Transverse colon (tissue), 4 donors: Measurements from ENCODE around the gene APCDD1. TPM values are rescaled to one million over a fixed set of nuclear protein-coding genes. Genes with fewer than 3 reads are reported as not detected.

ENCODE experiments used
- DNase-seq: peaks from one replicate; pipeline ENCODE4 v3.0.0-alpha.2; 2019
- H3K27ac ChIP-seq, 4 donors: fragments of 200-600 bp; sonication (generic); 2 replicates each; pipeline ENCODE4 v1.5.1; 2016 to 2018; ENCODE audit warnings: inconsistent platforms in 4 of 4
- H3K27me3 ChIP-seq: fragments of 200-600 bp; sonication (generic); 2 replicates; pipeline ENCODE4 v1.5.1; 2017; ENCODE audit warnings: inconsistent platforms
- H3K36me3 ChIP-seq, 4 donors: fragments of 200-600 bp; sonication (generic); 2 replicates each; pipeline ENCODE4 v1.5.1; 2017 to 2019; ENCODE audit warnings: inconsistent platforms in 4 of 4
- H3K4me1 ChIP-seq, 4 donors: fragments of 200-600 bp; sonication (generic); 2 replicates each; pipeline ENCODE4 v1.5.1; 2017 to 2020; ENCODE audit warnings: inconsistent platforms in 4 of 4
- H3K4me3 ChIP-seq, 4 donors: fragments of 200-600 bp; sonication (generic); 1 replicate in 1 of 4; 2 replicates in 3 of 4; pipeline versions ENCODE4 v1.5.1 to v1.6.1; 2017 to 2019; ENCODE audit warnings: inconsistent platforms in 4 of 4
- H3K9me3 ChIP-seq, 2 donors: fragments of 200-600 bp; sonication (generic); 2 replicates each; pipeline ENCODE4 v1.5.1; 2017 to 2019; ENCODE audit warnings: inconsistent platforms in 2 of 2
- EP300 ChIP-seq: sonication (generic); formaldehyde crosslinking; IDR thresholded peaks from one replicate; pipeline ENCODE4 v1.6.1; 2017; ENCODE audit warnings: antibody characterized with exemption, low read depth
- POLR2A ChIP-seq: fragments of 450-650 bp; IDR thresholded peaks from one replicate; pipeline ENCODE4 v1.6.1; 2016; ENCODE audit warnings: antibody characterized with exemption, mild to moderate bottlenecking, moderate library complexity
- POLR2AphosphoS5 ChIP-seq, 3 donors: sonication (generic); formaldehyde crosslinking; IDR thresholded peaks; one replicate each; pipeline ENCODE4 v1.6.1; 2016; ENCODE audit warnings: antibody characterized with exemption in 3 of 3
- WGBS, 2 donors: methylation state at CpG; one replicate each; pipeline ENCODE4 v1.1.5; 2018; ENCODE audit warnings: low coverage in 1 of 2; 5-methylcytosine and 5-hydroxymethylcytosine counted together
- in situ Hi-C, 4 donors: fragments of 200-750 bp; cut with MboI; loops; one replicate each; pipeline versions ENCODE4 v1.15.0 to v1.15.1; 2017; ENCODE audit warnings: low sequenced_read_pairs in 3 of 4, low pct_ligation_motif_present in 1 of 4, low pct_unique_long_range_greater_than_20kb in 1 of 4
- intact Hi-C: fragments of 100-400 bp; cut with DNase I; formaldehyde crosslinking; loops from one replicate; pipeline ENCODE4 v1.15.1; 2023; ENCODE audit warnings: low total_unique reads
- total RNA-seq, 4 donors: library from RNA; depleted of rRNA; stranded (reverse); fragments of >200 nt; gene quantifications; one replicate each; pipeline ENCODE4 v1.1.0, GENCODE V29; 2016
- TF ChIP-seq, protein P1 (sequence below), 5 experiments: fragments of 200-600 bp in 3 of 5; fragments of 450-650 bp in 2 of 5; sonication (generic) in 3 of 5; IDR thresholded peaks; 1 replicate in 2 of 5; 2 replicates in 3 of 5; pipeline ENCODE4 v1.5.1; 2016 to 2017; ENCODE audit warnings: antibody characterized with exemption in 5 of 5, inconsistent platforms in 3 of 5, mild to moderate bottlenecking in 2 of 5, moderate library complexity in 1 of 5

APCDD1 gene
- total RNA-seq, 4 donors from 2014 or later: 2.6 to 10.8 (median 8.3) TPM

DNA sequence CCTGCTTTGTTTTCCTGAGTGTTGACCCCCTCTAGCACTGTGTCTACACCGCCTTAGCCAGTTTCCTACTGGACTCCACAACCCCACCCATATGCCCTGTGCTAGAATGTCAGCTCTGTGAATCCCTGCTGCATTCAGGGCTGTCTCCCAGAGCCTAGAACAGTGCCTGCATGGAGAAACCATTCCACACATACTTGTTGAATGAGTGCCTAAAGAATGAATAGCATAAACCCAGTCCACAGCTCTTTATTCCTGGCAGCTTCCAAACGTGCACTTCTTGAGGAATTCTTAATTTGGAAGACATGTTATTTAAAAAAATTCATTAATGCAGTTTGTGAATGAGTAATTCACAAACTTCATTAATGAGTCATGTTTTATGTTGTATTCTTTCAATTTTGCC lies 64.9 kb downstream of the APCDD1 start:
- Histone ChIP-seq H3K4me3 (no peak overlapping the region), H3K4me1 (peaks cover 0 to 21% (median 6%) of the 10 kb centered on the region in 4 donors), H3K27me3 (no peaks in the 10 kb centered on the region), H3K9me3 (no peaks in the 10 kb centered on the region), H3K36me3 (no peaks in the 10 kb centered on the region), H3K27ac (peak overlapping the region; percentile 26 to 65 (median 42))
- intact Hi-C loops: no loop called here
- WGBS, 2 donors: 60 to 82% methylated on average over 1 to 2 of the region's 2 CpGs
- no peak for DNase-seq
- in situ Hi-C loops: loop anchor here in 3 of 4 donors (10.0 to 25.0 kb wide), 2 partner anchors 107 to 545 kb away; no protein-coding TSS in a partner anchor
- no peak for TF ChIP-seq POLR2AphosphoS5 (IDR thresholded peaks at IDR 0.05)
- TF ChIP-seq, protein P1, sequence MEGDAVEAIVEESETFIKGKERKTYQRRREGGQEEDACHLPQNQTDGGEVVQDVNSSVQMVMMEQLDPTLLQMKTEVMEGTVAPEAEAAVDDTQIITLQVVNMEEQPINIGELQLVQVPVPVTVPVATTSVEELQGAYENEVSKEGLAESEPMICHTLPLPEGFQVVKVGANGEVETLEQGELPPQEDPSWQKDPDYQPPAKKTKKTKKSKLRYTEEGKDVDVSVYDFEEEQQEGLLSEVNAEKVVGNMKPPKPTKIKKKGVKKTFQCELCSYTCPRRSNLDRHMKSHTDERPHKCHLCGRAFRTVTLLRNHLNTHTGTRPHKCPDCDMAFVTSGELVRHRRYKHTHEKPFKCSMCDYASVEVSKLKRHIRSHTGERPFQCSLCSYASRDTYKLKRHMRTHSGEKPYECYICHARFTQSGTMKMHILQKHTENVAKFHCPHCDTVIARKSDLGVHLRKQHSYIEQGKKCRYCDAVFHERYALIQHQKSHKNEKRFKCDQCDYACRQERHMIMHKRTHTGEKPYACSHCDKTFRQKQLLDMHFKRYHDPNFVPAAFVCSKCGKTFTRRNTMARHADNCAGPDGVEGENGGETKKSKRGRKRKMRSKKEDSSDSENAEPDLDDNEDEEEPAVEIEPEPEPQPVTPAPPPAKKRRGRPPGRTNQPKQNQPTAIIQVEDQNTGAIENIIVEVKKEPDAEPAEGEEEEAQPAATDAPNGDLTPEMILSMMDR (IDR thresholded peaks at IDR 0.05): no peak
- TF ChIP-seq EP300: no peak
- TF ChIP-seq POLR2A: no peak

DNA sequence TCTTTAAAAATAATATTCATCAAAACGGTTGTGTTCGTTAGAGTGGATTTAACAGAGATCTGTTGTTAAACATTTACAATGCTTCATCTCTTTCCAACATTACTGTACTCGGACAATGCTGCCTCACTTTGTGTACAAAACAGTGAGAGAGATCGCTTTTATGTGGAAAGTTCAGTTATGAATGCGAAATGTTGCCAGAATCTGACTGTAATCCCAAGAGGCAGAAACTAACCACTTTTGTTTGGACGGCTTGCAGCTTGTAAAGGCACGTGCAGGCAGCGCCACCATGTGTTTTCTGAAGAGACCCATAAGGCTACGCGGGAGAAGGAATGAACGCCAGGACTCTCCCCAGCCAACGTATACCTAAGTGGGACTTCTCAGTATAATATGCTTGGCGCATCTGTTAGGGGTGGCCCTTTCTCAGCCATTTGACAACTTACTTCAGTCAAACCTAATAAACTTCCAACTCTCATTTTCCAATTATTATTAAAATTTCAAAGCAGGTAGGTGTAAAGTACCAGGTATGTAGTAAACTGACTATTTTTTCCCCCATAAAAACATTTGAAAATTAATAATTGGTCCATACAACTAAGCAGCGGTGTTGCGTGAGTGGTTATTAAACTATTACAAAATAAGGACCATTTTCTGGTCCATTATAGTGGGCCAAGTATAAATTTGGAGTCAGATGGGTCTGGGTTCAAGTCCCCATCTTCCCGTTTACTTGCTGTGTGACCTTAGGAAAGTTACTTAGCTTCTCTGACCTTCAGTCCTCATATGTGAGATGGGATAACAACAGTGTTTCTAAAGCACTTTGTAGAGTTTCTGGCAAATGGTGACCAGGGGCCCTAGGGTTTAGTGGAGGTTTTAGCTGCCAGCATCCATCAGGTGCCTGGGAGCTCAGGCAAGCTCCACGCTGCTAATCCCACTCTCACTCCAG lies 65.8 kb downstream of the APCDD1 start:
- no peak overlapping the region for H3K4me3 ChIP-seq
- peak overlapping the region in 3 of 4 donors; percentile 10 to 65 (median 26) for H3K27ac ChIP-seq
- peak; percentile 84 for DNase-seq
- intact Hi-C loops (loop anchor here (5.0 kb wide), 1 partner anchor 548 kb away; no protein-coding TSS in a partner anchor), in situ Hi-C loops (loop anchor here (5.0 to 25.0 kb wide), 3 partner anchors 108 to 548 kb away; no protein-coding TSS in a partner anchor)
- H3K36me3 ChIP-seq: no peaks in the 10 kb centered on the region
- no peaks in the 10 kb centered on the region for H3K27me3 ChIP-seq
- H3K4me1 ChIP-seq: peaks cover 0 to 28% (median 9%) of the 10 kb centered on the region in 4 donors
- TF ChIP-seq POLR2A: no peak
- TF ChIP-seq, protein P1 (IDR thresholded peaks at IDR 0.05): peak; percentile 62 to 77 (median 67)
- WGBS, 2 donors: 23% methylated on average over 9 to 17 of the region's 17 CpGs
- no peaks in the 10 kb centered on the region for H3K9me3 ChIP-seq

GRCh38 chr18:10521566-10521965 lies 67.1 kb downstream of the APCDD1 start:
- Histone ChIP-seq H3K27ac (no peak overlapping the region), H3K36me3 (no peaks in the 10 kb centered on the region), H3K9me3 (no peaks in the 10 kb centered on the region), H3K4me3 (no peak overlapping the region), H3K4me1 (peaks cover 0 to 28% (median 11%) of the 10 kb centered on the region in 4 donors), H3K27me3 (no peaks in the 10 kb centered on the region)
- WGBS, 2 donors: 86 to 94% methylated on average over 6 to 8 of the region's 8 CpGs
- TF ChIP-seq POLR2A: no peak
- TF ChIP-seq, protein P1 (IDR thresholded peaks at IDR 0.05): no peak
- no peak for TF ChIP-seq POLR2AphosphoS5 (IDR thresholded peaks at IDR 0.05)
- TF ChIP-seq EP300: no peak
- intact Hi-C loops: loop anchor here (5.0 kb wide), 1 partner anchor 549 kb away; no protein-coding TSS in a partner anchor
- in situ Hi-C loops: loop anchor here in 2 of 4 donors (5.0 to 25.0 kb wide), 2 partner anchors 109 to 549 kb away; no protein-coding TSS in a partner anchor
- no peak for DNase-seq

GRCh38 chr18:10522574-10522973 lies 68.1 kb downstream of the APCDD1 start:
- H3K4me1 ChIP-seq: peaks cover 0 to 38% (median 18%) of the 10 kb centered on the region in 4 donors
- no peak overlapping the region for H3K4me3 ChIP-seq
- intact Hi-C loops: loop anchor here (5.0 kb wide), 1 partner anchor 550 kb away; no protein-coding TSS in a partner anchor
- H3K9me3 ChIP-seq: no peaks in the 10 kb centered on the region
- no peak for DNase-seq
- no peak overlapping the region for H3K27ac ChIP-seq
- TF ChIP-seq, protein P1 (IDR thresholded peaks at IDR 0.05): no peak
- TF ChIP-seq POLR2A (no peak), POLR2AphosphoS5 (IDR thresholded peaks at IDR 0.05) (no peak), EP300 (no peak)
- H3K27me3 ChIP-seq: no peaks in the 10 kb centered on the region
- WGBS, 2 donors: 80 to 88% methylated on average over 1 to 2 of the region's 2 CpGs
- in situ Hi-C loops: loop anchor here in 2 of 4 donors (5.0 to 25.0 kb wide), 2 partner anchors 110 to 550 kb away; no protein-coding TSS in a partner anchor
- no peaks in the 10 kb centered on the region for H3K36me3 ChIP-seq
